Right ventricle myocardium superior (tissue), 1 donor: Measurements from ENCODE around the gene REM1. TPM values are rescaled to one million over a fixed set of nuclear protein-coding genes. Genes with fewer than 3 reads are reported as not detected.

Source experiments
- ATAC-seq: fragments of 200-7000 bp; cut with Tn5 transposase; one replicate; pipeline ENCODE4 v1.9.1; 2020; ENCODE audit warnings: mild to moderate bottlenecking; ENCODE audit not compliant: poor library complexity
- DNase-seq: peaks from one replicate; pipeline ENCODE4 v3.0.0-alpha.2; 2020
- intact Hi-C: fragments of 100-400 bp; cut with DNase I; formaldehyde crosslinking; loops from one replicate; pipeline ENCODE4 v1.11.2; 2022
- total RNA-seq: library from RNA; stranded (reverse); fragmentation: NEBNext Ultra II Directional; extraction: Animal tissue kit (Norgen Biotek cat#: 25700); gene quantifications from one replicate; pipeline ENCODE4 v1.2.1, GENCODE V29; 2021
- donor health status: DM: no; HTN: yes; CAD: no; lungs with severe emphysema.

Gene REM1
- total RNA-seq, 1 donor from 2014 or later: 1.5 TPM

DNA sequence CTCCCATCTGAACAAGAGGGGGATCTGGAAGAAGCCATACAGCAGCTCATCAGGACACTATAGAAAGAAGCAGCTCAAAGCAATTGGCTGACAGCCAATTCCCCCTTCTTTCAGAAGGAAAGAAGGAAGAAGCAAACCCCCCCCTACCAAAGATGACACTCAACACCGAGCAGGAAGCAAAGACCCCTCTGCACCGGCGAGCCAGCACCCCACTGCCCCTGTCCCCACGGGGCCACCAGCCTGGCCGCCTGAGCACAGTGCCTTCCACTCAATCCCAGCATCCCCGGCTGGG, 1.2 kb downstream of the REM1 start:
- intact Hi-C loops: no loop called here
- ATAC-seq: no peak
- DNase-seq: no peak

DNA sequence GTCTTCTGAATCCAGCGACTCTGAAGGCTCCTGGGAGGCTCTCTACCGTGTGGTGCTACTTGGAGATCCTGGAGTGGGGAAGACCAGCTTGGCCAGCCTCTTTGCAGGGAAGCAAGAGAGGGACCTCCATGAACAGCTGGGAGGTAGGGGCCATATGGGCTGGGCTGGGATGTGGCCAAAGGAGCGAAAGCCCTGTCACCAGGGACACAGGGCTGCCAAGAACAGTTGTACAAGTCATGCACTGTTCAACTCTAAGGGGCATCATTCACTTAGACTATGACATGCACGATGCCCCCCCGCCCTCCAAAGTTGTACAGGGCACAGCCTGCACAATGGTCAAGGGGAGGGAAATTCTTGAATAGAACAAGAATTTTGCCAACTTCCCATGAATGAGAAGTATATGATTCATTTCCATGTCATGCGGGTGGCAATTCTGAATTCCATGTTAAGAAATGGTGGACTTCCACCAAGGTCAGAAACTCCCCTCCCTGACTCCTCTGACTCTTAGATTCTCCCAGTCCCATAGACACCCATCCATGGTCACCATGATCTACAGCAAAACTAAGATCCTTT, 1.6 kb downstream of the REM1 start:
- DNase-seq: no peak
- intact Hi-C loops: no loop called here
- peak; percentile 8 for ATAC-seq

DNA sequence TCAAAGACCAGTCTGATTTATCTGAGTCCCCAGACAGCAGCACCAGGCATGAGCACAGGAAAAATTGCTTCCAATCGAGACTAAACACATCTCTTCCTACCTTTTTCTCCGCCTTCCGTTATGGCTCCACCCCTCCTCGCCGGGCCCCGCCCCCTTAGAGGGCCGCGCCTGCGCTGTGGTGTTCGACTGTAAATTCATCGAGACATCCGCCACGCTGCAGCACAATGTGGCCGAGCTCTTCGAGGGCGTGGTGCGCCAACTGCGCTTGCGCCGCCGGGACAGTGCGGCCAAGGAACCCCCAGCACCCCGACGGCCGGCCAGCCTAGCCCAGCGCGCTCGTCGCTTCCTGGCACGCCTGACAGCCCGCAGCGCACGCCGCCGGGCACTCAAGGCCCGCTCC, 8.9 kb downstream of the REM1 start:
- intact Hi-C loops: no loop called here
- ATAC-seq (no peak), DNase-seq (no peak)

DNA sequence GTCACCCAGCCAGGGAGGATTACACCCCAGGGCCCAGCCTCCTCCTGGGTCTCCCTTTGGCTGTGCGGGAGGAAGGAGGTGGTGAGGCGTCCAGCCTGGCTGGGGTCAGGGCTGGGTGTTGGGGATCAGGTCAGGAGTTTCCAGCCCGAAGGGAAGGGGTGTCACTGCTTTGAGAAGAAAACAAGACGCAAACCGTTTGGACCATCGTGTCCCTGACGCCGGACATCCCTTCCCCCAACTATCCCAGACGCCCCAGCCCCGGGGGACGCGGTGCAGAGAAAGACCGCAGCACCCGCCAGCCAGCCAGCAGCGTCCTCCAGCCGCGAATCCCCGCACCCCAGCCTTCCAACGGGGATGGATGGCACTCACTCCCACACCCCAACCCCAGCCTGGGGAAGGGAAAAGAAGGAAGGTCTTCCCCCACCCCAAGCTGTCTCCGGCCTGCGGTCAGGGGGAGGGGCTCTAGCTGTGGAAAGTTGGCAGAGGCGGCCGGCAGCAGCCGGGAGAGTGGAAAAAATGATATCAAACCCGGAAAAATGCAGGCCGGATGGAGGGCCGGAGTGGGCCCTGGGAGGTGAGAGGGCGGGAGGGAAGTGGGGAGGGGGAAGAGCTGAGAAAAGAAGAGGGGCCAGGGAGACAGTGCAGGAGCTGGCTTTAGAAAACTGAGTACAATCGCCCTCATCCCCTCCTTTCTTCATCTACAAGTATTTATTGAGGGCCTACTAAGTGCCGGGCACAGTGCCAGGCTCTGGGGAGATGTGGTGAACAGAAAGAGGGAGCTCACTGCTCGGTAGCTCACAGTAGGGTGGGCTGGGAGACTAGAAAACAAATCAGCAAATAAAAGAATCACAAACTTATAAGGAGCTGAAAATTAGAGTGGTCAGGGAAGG, 10.6 kb downstream of the REM1 start:
- peak; percentile 90 for ATAC-seq
- peak; percentile 80 for DNase-seq
- intact Hi-C loops: no loop called here

DNA sequence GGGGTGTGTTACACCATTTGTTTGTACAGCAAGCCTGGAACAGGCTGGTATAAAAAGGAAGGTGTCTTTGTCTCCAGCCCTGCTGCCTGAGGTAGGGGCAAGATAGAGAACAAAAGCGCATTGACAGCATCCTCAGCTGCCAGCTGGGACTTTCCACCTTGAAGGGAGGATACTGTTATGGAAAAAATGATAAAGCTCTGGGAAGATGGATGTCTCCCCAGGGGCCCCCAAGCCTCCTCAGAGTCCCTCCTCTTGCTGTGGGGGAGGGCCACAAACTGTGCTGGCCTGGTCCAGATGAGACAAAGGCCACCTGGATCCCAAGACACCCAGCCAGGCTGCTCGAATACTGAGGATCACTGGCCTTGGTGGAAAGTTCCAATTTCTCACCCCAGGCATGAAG, 13.0 kb downstream of the REM1 start:
- intact Hi-C loops: no loop called here
- ATAC-seq (no peak), DNase-seq (no peak)

DNA sequence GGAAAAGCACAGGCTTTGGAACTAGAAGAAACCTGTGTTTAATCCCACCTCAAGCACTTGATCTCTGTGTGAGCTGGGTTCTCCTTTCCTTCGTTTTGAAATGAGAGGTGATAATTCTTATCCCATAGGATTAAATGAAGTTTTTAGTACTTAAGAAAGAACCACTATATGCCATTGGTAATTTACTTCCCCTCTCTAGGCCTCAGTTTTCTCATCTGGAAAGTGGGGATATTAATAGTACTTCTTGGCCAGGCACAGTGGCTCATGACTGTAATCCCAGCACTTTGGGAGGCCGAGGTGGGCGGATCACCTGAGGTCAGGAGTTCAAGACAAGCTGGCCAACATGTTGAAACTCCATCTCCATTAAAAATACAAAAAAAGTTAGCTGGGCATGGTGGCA, 14.1 kb downstream of the REM1 start:
- DNase-seq: no peak
- intact Hi-C loops: no loop called here
- ATAC-seq: no peak

DNA sequence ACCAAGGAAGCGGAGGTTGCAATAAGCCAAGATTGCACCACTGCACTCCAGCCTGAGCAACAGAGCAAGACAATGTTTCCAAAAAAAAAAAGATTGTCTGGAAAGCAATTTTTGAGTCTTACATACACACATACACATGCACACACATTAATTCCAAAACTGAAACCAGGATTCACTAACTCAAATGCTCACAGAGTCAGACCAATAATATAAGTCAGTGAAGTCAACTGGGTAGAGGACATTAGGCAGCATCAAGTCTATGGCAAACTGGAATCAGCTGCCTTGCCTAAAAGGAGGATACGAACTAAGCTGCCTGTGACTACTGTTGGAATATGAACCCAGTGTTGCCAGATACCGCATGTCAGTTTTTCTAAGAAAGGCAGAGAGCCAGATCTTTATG, 15.7 kb downstream of the REM1 start:
- DNase-seq (no peak), ATAC-seq (no peak)
- intact Hi-C loops: no loop called here

DNA sequence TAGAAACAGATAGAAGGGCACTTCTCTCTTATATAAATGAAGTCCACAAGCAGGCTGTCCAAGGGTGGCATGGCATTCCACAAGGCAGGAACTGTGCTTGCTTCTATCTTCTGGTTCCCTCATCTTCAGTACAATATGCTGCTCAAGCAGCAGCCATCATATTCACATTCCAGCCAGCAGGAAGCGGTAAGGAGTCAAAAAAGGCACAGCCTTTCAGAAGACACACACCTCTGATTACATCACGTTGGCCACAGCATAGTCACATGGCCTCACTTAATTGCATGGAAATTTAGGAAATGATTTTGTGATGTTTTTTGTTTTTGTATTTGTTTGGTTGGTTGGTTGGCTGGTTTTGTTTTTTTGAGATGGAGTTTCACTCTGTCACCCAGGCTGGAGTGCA, 19.0 kb downstream of the REM1 start:
- no peak for ATAC-seq
- intact Hi-C loops: no loop called here
- DNase-seq: no peak

DNA sequence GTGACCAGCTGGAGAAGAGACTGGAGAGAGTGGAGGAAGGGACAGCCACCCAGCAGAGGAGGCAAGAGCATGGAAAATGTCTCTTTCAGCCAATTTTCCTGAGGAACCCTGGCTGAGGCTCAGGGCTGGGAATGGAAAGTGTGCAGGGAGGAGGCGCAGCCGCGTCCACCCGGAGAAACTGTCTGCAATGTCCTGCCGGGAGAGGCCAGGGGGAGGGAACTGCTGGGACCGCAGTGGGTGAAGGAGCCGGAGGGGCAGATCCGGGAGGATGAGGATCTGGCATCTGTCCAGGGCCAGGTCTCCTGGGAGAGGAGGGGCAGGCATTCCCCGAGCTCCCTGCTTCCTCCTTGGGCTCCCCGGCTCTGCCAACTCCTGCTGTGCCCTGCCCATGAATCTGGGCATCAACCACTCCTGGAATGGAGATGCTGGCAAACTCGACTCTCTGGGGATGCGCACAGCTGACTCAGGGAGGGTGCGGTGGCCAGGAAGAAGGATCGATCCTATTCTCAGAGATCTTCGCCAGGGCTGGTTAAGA, 21.7 kb downstream of the REM1 start:
- DNase-seq (peak; percentile 87), ATAC-seq (peak; percentile 88)
- intact Hi-C loops: no loop called here

DNA sequence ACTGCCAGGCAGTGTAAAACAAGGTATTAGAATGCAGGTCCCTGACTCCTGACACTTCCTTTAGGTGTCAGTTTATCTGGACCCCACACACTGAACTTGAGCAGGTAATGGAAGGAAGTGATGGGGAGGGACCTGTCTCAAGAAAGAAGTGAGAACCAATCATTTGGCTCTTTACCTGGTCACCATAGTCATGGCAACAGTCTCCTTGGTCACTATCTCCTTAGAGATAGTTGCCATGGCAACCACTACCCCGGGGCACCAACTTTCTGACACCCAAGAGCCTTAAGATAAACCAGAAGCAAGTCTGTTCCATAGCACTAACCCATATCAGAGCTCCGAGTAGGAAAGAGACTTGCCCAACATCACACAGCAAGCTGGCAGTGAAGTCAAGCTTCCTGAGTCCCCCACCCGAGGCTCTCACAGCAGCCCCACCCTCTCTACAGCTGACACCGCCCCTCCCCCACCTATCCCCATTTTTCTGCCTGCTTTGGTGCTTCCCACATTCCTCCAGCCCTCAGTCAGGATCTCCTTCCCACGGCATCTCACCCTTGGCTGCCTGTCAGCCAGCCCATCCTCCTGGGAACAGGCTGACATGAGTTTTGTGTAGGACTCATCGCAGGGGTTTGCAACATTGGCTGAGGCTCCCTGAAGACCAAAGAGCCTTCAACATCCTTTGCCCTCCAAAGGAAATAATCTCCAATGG, 22.9 kb downstream of the REM1 start:
- intact Hi-C loops: no loop called here
- ATAC-seq: peak; percentile 26
- DNase-seq: peak; percentile 66

DNA sequence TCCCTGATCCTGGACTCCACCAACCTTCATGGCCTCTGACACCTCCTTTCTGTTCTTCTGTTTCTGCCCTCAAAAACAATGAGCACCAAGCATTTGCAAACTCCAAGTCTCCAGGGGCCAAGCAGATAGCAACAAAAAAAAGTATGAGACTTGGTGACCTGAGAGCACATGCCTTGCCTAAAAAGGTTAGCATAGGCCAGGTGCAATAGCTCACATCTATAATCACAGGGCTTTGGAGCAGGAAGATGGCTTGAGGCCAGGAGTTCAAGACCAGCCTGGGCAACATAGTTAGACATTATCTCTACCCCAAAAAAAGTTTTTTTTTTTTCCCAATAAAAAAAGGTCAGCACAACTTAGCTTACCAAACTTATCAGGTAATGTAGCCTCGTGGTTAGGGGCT, 25.4 kb downstream of the REM1 start:
- no peak for ATAC-seq
- DNase-seq: no peak
- intact Hi-C loops: no loop called here

DNA sequence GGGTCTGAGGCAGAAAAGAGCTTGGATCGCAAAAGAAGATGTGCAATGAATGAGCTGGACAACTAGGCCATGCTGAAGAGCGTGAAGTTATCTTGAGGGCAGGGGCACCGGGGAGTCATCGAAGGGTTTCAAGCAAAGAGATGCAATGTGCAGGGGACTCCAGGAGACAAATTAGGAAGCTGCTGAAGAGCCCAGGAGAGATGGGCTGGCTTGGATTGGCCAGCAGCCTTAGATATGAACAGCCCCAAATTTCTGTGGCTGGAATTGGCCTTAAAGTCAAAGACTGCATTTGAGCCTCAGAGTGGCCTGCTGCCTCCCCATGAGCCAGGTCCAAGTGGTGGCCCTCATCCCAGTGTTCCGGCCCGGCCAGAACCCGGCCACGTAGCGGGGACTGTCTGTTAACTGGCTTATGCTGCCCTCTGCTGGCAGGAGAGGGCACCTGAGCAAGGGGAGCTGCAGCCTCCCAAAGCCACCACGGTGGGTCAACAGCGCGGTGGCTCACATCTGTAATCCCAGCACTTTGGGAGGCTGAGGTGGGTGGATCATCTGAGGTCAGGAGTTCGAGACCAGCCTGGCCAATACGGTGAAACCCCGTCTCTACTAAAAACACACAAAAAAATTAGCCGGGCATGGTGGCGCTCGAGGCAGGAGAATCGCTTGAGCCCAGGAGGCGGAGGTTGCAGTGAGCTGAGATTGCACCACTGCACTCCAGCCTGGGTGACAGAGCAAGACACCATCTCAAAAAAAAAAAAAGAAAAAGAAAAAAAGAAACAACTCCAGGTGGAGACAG, 28.0 kb downstream of the REM1 start:
- intact Hi-C loops: loop anchor here (2.0 kb wide), 1 partner anchor 42 kb away; no protein-coding TSS in a partner anchor
- peak; percentile 99 for ATAC-seq
- DNase-seq: peak; percentile 93

DNA sequence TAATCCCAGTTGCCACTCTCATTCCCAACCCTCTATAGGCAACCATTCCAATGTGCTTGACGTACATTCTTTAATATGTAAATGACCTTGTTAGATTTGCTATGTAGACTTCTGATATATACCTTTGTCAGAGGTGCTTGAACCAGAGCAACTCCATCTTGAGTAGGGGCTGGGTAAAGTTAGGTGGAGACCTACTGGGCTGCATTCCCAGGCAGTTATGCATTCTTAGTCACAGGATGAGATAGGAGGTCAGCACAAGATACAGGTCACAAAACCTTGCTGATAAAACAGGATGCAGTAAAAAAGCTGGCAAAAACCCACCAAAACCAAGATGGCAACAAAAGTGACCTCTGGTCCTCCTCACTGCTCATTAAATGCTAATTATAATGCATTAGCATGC, 30.8 kb downstream of the REM1 start:
- ATAC-seq (no peak), DNase-seq (no peak)
- intact Hi-C loops: no loop called here

DNA sequence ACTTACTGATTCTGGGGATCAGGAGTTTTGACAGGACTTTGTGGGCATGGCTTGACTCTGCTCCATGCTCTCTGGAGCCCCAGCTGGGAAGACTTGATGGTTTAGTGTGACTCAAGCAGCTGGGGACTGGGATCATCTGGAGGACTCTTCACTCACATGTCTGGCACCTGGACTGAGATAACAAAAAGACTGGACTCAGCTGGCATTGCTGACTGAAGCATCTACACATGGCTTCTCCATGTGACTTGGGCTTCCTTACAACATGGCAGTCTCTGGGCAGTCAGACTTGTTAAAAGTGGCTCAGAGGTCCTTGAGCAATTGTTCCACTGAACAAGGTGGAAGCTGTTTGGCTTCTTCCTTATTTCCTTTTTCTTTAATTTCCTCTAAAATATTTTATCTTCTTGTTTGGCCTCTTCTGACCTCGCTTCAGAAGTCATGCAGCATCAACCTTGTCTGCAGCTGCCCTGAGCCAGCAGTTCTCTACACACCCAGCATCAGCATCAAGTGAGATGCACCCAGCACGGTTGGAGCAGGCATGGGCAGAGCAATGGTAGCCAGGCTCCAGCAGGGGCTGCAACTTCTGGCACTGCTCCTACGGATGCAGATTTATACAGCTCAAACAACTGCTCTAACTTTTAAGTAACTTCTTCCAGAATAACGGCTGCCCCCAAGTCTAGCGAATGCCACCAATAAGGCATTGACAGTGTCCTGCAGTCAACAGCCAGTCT, 33.6 kb downstream of the REM1 start:
- intact Hi-C loops: no loop called here
- ATAC-seq (no peak), DNase-seq (no peak)

DNA sequence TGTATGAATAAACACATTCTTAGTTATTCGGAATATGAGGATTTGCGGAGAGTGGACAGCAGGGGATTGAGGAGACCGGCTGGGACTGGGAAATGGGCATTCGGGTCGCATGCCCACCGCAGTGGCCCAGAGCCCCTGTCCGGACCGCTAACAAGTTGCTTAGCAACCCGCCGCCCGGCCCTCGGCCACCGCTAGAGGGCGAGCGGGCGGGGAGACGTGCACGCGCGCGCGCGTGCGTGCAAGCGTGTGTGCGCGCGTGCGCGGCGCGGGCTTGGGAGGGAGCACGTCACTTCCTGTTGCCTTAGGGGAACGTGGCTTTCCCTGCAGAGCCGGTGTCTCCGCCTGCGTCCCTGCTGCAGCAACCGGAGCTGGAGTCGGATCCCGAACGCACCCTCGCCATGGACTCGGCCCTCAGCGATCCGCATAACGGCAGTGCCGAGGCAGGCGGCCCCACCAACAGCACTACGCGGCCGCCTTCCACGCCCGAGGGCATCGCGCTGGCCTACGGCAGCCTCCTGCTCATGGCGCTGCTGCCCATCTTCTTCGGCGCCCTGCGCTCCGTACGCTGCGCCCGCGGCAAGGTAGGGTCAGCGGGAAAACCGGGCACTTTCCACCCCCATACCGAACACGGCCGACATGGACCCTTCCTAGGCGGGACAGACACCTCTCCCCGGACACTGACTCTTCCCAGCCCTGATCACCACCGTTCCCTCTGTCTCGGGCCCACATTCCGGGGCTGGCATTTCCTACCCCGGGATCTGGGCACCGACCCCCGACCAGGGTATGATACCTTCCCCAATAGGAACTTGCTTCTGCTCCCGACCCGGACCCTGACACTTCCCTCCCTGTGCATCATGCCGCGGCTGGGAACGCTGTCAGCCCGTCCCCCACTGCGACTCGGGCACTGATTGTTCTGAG, 39.3 kb downstream of the REM1 start, which contains the start of gene HM13:
Gene HM13, plus strand, starts transcription at position 289 of the 918 bp plus-strand sequence. Its CDS starts 110 bp downstream, at position 399.
- DNase-seq (peak; percentile 95), ATAC-seq (peak; percentile 99)
- intact Hi-C loops: no loop called here

DNA sequence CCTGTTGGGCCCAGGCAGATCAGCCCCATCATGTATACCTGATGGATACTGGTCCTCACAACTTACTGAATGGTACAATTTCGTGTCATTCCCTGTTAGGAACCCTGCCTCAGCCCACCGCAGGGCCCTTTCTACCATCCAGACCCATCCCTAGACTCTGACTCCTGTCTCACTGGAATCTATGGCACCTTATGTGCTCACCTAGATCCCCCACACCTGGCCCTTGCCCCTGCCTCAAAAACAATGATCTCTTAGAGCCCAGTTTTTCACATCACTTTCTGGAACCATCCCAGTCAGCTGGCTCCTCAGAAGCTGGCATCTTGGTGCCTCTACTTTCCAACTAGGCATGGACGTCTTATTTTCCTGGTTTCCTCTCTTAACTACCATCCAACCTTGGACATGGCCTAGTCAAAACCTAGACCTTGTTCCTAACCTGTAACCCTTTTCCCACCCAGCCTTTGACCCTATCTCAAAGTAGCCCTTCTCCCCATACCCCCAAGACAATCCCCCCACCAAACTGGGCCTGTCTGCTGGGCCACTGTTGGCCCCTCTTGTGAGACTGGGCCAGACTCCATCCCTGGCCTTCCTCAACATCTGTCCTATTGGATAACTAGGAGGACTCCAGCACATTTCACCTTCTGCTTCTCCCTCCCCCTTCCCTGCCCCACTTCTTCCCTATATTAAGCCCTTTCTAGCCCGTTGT, 40.1 kb downstream of the REM1 start:
- intact Hi-C loops: no loop called here
- no peak for DNase-seq
- ATAC-seq: no peak

DNA sequence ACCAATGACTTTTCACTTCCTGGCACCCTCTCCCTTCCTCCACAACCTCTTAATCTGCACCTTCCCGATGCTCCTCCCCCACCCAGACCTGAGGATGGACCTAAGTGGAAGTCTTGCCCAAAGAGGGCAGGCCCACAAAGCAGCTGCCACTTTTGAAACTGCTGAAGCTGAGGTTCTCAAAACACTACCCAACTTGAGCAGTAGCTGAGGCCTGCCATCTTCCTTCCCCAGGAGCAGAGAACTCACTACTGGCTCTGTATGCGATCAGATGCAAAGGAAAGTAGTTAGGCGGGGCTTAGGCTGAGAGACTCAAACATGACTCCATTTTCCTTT, 40.7 kb downstream of the REM1 start:
- no peak for DNase-seq
- intact Hi-C loops: no loop called here
- no peak for ATAC-seq
